Ishikawa (cell line): Measurements from ENCODE around the gene CCDC201.
A peak's percentile ranks its signal among the peaks of the same experiment; 100 is the strongest.

Experiments
- CEBPB ChIP-seq: IDR thresholded peaks from 2 replicates; pipeline ENCODE4 v1.6.1; 2012
- EGR1 ChIP-seq: IDR thresholded peaks from 2 replicates; pipeline ENCODE4 v1.6.1; 2012
- EP300 ChIP-seq: IDR thresholded peaks from 2 replicates; pipeline ENCODE4 v1.6.1; 2012; ENCODE audit warnings: borderline replicate concordance
- FOXM1 ChIP-seq: IDR thresholded peaks from 2 replicates; pipeline ENCODE4 v1.6.1; 2012; ENCODE audit warnings: low read depth, borderline replicate concordance
- MAX ChIP-seq: IDR thresholded peaks from 2 replicates; pipeline ENCODE4 v1.6.1; 2012
- NFIC ChIP-seq: IDR thresholded peaks from 2 replicates; pipeline ENCODE4 v1.6.1; 2012
- RAD21 ChIP-seq: IDR thresholded peaks from 2 replicates; pipeline ENCODE4 v1.6.1; 2012; ENCODE audit warnings: low read depth
- TAF1 ChIP-seq: IDR thresholded peaks from 2 replicates; pipeline ENCODE4 v1.6.1; 2012; ENCODE audit warnings: low read depth, mild to moderate bottlenecking
- TCF12 ChIP-seq: IDR thresholded peaks from 2 replicates; pipeline ENCODE4 v1.6.1; 2012; ENCODE audit warnings: low read depth
- TEAD4 ChIP-seq: IDR thresholded peaks from 2 replicates; pipeline ENCODE4 v1.6.1; 2012
- YY1 ChIP-seq: IDR thresholded peaks from 2 replicates; pipeline ENCODE4 v1.6.1; 2012; ENCODE audit warnings: low read depth
- ZBTB7A ChIP-seq: IDR thresholded peaks from 2 replicates; pipeline ENCODE4 v1.6.1; 2012; ENCODE audit warnings: low read depth
- TF ChIP-seq, protein P1 (sequence below): IDR thresholded peaks from 2 replicates; pipeline ENCODE4 v1.6.1; 2012; ENCODE audit warnings: low read depth, mild to moderate bottlenecking
- TF ChIP-seq, protein P2 (sequence below): IDR thresholded peaks from 2 replicates; pipeline ENCODE4 v1.6.1; 2012

The CCDC201 gene

GRCh38 chr7:45892407-45893035 is 19.6 kb upstream of the CCDC201 start:
- TF ChIP-seq EP300 (no peak), EGR1 (no peak), NFIC (no peak), RAD21 (no peak), FOXM1 (no peak), ZBTB7A (no peak), TEAD4 (no peak), TAF1 (no peak), MAX (no peak), CEBPB (no peak), TCF12 (no peak)
- TF ChIP-seq, protein P1, sequence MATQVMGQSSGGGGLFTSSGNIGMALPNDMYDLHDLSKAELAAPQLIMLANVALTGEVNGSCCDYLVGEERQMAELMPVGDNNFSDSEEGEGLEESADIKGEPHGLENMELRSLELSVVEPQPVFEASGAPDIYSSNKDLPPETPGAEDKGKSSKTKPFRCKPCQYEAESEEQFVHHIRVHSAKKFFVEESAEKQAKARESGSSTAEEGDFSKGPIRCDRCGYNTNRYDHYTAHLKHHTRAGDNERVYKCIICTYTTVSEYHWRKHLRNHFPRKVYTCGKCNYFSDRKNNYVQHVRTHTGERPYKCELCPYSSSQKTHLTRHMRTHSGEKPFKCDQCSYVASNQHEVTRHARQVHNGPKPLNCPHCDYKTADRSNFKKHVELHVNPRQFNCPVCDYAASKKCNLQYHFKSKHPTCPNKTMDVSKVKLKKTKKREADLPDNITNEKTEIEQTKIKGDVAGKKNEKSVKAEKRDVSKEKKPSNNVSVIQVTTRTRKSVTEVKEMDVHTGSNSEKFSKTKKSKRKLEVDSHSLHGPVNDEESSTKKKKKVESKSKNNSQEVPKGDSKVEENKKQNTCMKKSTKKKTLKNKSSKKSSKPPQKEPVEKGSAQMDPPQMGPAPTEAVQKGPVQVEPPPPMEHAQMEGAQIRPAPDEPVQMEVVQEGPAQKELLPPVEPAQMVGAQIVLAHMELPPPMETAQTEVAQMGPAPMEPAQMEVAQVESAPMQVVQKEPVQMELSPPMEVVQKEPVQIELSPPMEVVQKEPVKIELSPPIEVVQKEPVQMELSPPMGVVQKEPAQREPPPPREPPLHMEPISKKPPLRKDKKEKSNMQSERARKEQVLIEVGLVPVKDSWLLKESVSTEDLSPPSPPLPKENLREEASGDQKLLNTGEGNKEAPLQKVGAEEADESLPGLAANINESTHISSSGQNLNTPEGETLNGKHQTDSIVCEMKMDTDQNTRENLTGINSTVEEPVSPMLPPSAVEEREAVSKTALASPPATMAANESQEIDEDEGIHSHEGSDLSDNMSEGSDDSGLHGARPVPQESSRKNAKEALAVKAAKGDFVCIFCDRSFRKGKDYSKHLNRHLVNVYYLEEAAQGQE: no peak
- TF ChIP-seq, protein P2, sequence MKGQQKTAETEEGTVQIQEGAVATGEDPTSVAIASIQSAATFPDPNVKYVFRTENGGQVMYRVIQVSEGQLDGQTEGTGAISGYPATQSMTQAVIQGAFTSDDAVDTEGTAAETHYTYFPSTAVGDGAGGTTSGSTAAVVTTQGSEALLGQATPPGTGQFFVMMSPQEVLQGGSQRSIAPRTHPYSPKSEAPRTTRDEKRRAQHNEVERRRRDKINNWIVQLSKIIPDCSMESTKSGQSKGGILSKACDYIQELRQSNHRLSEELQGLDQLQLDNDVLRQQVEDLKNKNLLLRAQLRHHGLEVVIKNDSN: no peak

GRCh38 chr7:45891462-45892402 is 18.9 kb upstream of the CCDC201 start:
- TF ChIP-seq, protein P1: no peak
- TF ChIP-seq TCF12 (no peak), YY1 (no peak), NFIC (no peak), TEAD4 (no peak), RAD21 (no peak), MAX (no peak)

DNA sequence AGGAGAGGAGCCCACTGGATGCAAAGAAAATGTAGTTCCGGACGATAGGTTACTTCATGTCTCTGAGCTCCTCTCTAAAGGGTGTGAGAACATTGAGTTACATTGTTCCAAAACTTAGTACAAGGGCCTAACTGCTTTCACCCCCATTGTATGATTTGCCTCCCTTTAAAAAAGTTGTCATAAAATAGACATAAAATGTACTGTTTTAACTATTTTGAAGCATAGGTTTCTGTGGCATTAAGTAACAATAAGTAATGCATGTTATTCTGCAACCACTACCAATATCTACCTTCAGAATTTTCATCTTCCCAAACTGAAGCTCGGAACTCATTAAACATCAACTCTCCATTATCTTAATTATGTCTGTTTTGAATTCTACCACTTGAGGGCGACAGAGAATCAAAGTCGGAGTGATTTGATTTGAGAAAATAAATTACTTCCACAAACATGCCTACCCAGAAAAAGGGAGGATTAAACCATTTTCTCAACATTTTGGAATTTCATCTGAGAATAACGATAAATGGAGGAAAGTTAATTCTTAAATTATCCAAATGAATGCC is 18.1 kb upstream of the CCDC201 start:
- TF ChIP-seq RAD21 (peak; percentile 85), EP300 (no peak)

- no peak for TF ChIP-seq YY1
- no peak for TF ChIP-seq NFIC
- no peak for TF ChIP-seq CEBPB
- TF ChIP-seq, protein P1: no peak
- no peak for TF ChIP-seq TEAD4
- no peak for TF ChIP-seq FOXM1
Measured at GRCh38 chr7:45890125-45890901, 17.4 kb upstream of the CCDC201 start.
